DMS79 treated with DMSO at 0.1 percent for 48 hours (cell line): Measurements from ENCODE around the gene LSM2.

Experiments used
- DNase-seq: peaks from one replicate; lab custom pipeline; 2025; lab: John Stamatoyannopoulos, UW

Gene LSM2

GRCh38 chr6:31750411-31751022, 56.2 kb downstream of the LSM2 start:
- DNase-seq, result no peak

GRCh38 chr6:31749301-31750036, 57.3 kb downstream of the LSM2 start:
- DNase-seq, result no peak
